OCI-LY7 (cell line): ENCODE results near the gene DHRS12.

Experiments
- CTCF ChIP-seq: fragments of 200-600 bp; sonication (generic); conservative IDR thresholded peaks from 2 replicates; pipeline ENCODE4 v1.5.1; 2014; ENCODE audit warnings: mild to moderate bottlenecking, antibody characterized with exemption, low read length, moderate library complexity, mixed read lengths
- EZH2phosphoT487 ChIP-seq: fragments of 200-600 bp; sonication (generic); IDR thresholded peaks from 2 replicates; pipeline ENCODE4 v1.6.1; 2018; ENCODE audit warnings: low read depth, borderline replicate concordance, mild to moderate bottlenecking, mixed run types, antibody characterized with exemption, low read length, moderate library complexity, mixed read lengths

DNA sequence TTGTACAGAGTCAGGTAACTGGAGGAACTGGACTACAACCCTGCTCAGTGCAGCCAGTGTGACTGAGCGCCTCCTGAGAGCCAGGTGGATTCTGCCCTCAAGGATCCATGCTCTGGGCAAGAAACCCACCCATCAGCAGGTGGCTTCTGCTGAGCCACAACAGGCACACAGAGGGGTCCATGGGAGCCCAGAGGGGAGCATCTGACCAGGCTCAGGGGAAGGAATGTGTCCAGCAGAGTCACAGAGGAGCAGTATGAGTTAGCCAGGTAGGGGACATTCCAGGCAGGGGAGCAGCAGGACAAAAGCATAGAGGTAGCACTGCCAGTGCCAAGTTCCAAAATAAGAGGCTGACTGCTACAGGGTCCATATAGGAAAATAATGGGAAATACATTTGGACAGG is 19.9 kb downstream of the DHRS12 start:
- TF ChIP-seq CTCF (no peak), EZH2phosphoT487 (no peak)
